ENCODE results near the gene CCL14. TPM values are rescaled to one million over a fixed set of nuclear protein-coding genes. Genes with fewer than 3 reads are reported as not detected.

CCL14 gene
- total and polyA plus RNA-seq, 2 of the 13 experiments (the other 11 are each of a cell fraction or from before 2014, with no cell fraction given), result 1.1 to 1.7 TPM

DNA sequence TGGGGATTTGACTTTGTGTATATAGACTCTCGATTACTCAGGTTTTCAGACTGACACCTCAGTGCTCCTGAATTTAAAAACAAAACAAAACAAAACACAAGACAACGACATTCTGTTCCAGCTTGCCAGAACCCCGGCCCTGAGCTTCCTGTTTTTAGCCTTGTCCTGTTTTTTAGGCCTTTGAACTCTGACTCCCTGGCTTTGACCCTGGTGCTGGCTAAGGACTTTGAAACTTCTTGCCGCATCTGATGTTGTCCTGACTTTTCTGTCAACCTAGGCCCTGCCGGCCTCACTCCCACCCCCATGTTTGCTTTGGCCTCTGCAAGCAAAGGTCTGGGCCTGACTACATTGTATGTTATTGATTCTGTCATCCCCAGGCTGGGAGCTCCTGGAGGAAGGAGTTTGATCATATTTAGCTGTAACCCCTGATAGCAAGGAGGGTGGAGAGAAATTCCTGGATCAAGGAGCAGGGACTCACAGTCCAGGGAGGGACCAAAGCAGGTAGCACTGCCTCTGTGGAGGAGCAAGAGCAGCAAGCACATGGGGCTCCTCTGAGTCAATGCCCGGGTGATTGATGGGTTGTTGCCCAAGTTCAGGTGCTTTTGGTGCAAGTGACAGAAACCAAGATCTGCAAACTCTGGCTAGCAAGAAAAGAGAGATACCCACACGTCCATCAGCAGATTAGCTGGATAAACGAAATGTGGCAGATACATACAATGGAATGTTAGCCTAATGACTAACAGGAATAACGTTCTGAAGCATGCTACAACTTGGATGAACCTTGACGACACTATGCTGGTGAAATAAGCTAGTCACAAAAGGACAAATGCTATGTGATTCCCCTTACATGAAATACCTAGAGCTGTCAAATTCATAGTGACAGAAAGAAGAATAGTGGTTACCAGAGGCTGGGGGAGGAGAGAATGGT, 12.9 kb downstream of the CCL14 start:
- Histone ChIP-seq H4K20me1 (ENCODE audit: insufficient read depth, low read length) (no peaks in the 10 kb centered on the region), H3K4me2 (ENCODE audit: low read depth, low read length) (peak overlapping the region; percentile 71), H2AFZ (ENCODE audit: low read length) (no peak overlapping the region), H3K9ac (ENCODE audit: insufficient read depth, low read depth, low read length) (peak overlapping the region; percentile 51), H3K9me3 (ENCODE audit: low read length) (no peaks in the 10 kb centered on the region), H3K27me3 (ENCODE audit: control insufficient read depth in 1 of 2, insufficient read depth in 2 of 2, low read length in 2 of 2) (no peaks in the 10 kb centered on the region), H3K36me3 (replicated peaks in 1 of 2; ENCODE audit: control insufficient read depth in 1 of 2, insufficient read depth in 2 of 2, low read length in 2 of 2) (no peaks in the 10 kb centered on the region), H3K4me1 (ENCODE audit: insufficient read depth, low read length) (peaks cover 100% of the 10 kb centered on the region), H3K4me3 (replicated peaks in 1 of 3; ENCODE audit: insufficient read depth in 1 of 3, low read depth in 2 of 3, low read length in 3 of 3) (peak overlapping the region in 1 of 3 experiments; percentile 47; a peak in 1 of 6 replicates), H3K27ac (ENCODE audit: extremely low read length, insufficient read depth, low read length) (peak overlapping the region; percentile 85), H3K79me2 (ENCODE audit: insufficient read depth, low read length) (no peaks in the 10 kb centered on the region)
- no peak for FAIRE-seq
- ATAC-seq, result peak; percentile 90
- in situ Hi-C loops (cut with HindIII; ENCODE audit: extremely low pct_ligation_motif_present, low pct_unique_long_range_greater_than_20kb) (loop anchor here (5.0 to 25.0 kb wide), 4 partner anchors 34 to 514 kb away; partner anchors contain the start of gene ZNHIT3), intact Hi-C loops (cut with micrococcal nuclease; ENCODE audit: unreplicated experiment) (loop anchor here (1.0 kb wide), 2 partner anchors 8 to 28 kb away; partner anchors contain the start of genes CCL15 and CCL16)
- BruUV-seq (replicated peaks), result TSS peak; percentile 64
- ChIA-PET POLR2A (interaction anchor here (0.8 to 5.9 kb wide), 15 partner anchors 8 to 173 kb away, joined by 3 to 197 read pairs (median 6); partner anchors contain the start of genes CCL15, CCL16 and TAF15), CTCF (ENCODE audit: low intra/inter-chr PET ratio, low total read pairs) (no interaction called here)
- 3% methylated on average over 10 of the region's 10 CpGs for WGBS (ENCODE audit: low lambda C conversion rate)
- DNase-seq (ENCODE audit: low spot score), result peak; percentile 99
- TF ChIP-seq CCDC6 (CRISPR knock-in tag; IDR thresholded peaks at IDR 0.05), result peak; percentile 90; the same call in 1 of the 2 replicates
- peak; percentile 62; the same call in 1 of the 2 replicates for TF ChIP-seq KAT2B (IDR thresholded peaks at IDR 0.05; ENCODE audit: borderline replicate concordance, low read depth, low read length)
- TF ChIP-seq SALL1 (CRISPR knock-in tag; IDR thresholded peaks at IDR 0.05), result peak; percentile 100
- TF ChIP-seq AGO1 (IDR thresholded peaks at IDR 0.05; ENCODE audit: low read depth, low read length, poor library complexity, severe bottlenecking), result no peak
- peak; percentile 89 for TF ChIP-seq ZNF710 (CRISPR knock-in tag; IDR thresholded peaks at IDR 0.05; ENCODE audit: borderline replicate concordance)
- TF ChIP-seq ZSCAN29 (CRISPR knock-in tag; conservative IDR thresholded peaks at IDR 0.05), result no peak
- peak; percentile 73; the same call in 1 of the 2 replicates for TF ChIP-seq ZNF138 (CRISPR knock-in tag; IDR thresholded peaks at IDR 0.05; ENCODE audit: low read depth)
- TF ChIP-seq KDM2A (CRISPR knock-in tag; IDR thresholded peaks at IDR 0.05; ENCODE audit: borderline replicate concordance, low read depth), result peak; percentile 69; the same call in 1 of the 2 replicates
- no peak for TF ChIP-seq ZNF337 (CRISPR knock-in tag; IDR thresholded peaks at IDR 0.05; ENCODE audit: borderline replicate concordance, low read depth)
- no peak for TF ChIP-seq RFX5 (IDR thresholded peaks at IDR 0.05; ENCODE audit: low read depth, low read length)
- peak; percentile 14; the same call in 1 of the 2 replicates for TF ChIP-seq ZNF264 (CRISPR knock-in tag; IDR thresholded peaks at IDR 0.05)
- TF ChIP-seq, protein P1, sequence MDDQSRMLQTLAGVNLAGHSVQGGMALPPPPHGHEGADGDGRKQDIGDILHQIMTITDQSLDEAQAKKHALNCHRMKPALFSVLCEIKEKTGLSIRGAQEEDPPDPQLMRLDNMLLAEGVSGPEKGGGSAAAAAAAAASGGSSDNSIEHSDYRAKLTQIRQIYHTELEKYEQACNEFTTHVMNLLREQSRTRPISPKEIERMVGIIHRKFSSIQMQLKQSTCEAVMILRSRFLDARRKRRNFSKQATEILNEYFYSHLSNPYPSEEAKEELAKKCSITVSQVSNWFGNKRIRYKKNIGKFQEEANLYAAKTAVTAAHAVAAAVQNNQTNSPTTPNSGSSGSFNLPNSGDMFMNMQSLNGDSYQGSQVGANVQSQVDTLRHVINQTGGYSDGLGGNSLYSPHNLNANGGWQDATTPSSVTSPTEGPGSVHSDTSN (CRISPR knock-in tag; IDR thresholded peaks at IDR 0.05; ENCODE audit: borderline replicate concordance), result no peak
- TF ChIP-seq ZNF841 (CRISPR knock-in tag; IDR thresholded peaks at IDR 0.05; ENCODE audit: borderline replicate concordance), result no peak; the same call in 1 of the 2 replicates
- TF ChIP-seq NR2C2 (CRISPR knock-in tag; IDR thresholded peaks at IDR 0.05; ENCODE audit: borderline replicate concordance), result peak; percentile 96
- peak; percentile 72; the same call in 1 of the 2 replicates for TF ChIP-seq MEF2D (CRISPR knock-in tag; IDR thresholded peaks at IDR 0.05)
- no peak for TF ChIP-seq RELA (CRISPR knock-in tag; IDR thresholded peaks at IDR 0.05)
- TF ChIP-seq ZBTB7B (CRISPR knock-in tag; IDR thresholded peaks at IDR 0.05), result peak; percentile 90
- TF ChIP-seq PAWR (CRISPR knock-in tag; IDR thresholded peaks at IDR 0.05; ENCODE audit: borderline replicate concordance), result no peak
- no peak for TF ChIP-seq GLI4 (CRISPR knock-in tag; IDR thresholded peaks at IDR 0.05; ENCODE audit: borderline replicate concordance)
- TF ChIP-seq RARA (CRISPR knock-in tag; IDR thresholded peaks at IDR 0.05), result peak; percentile 99
